GM12892 (cell line): ENCODE results near the gene CHL1.

Experiments used
- POLR2A ChIP-seq: IDR thresholded peaks from 2 replicates; pipeline ENCODE4 v1.6.1; 2011; ENCODE audit warnings: low read depth, low read length, control low read depth
- POLR2AphosphoS5 ChIP-seq: IDR thresholded peaks from 2 replicates; pipeline ENCODE4 v1.6.1; 2011; ENCODE audit warnings: low read depth, low read length, control low read depth

DNA sequence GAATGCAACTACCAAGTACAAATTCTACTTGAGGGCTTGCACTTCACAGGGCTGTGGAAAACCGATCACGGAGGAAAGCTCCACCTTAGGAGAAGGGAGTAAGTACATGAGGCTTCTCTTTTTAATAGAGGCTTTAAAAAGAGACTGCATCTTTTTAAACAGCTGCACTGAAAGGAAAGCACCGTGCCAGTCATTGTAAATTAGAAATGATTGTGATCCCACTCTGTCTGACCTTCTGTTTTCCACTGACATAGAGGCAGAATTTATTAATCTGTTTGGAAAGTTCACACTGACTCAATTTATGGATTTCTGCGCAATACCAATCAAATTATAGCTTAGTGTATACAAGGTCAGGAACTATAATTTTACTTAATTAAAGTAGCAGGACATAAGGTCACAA, 198.2 kb downstream of the CHL1 start:
- no peak for TF ChIP-seq POLR2A
- TF ChIP-seq POLR2AphosphoS5 = no peak
